ENCODE data around the gene SARDH.

DNA sequence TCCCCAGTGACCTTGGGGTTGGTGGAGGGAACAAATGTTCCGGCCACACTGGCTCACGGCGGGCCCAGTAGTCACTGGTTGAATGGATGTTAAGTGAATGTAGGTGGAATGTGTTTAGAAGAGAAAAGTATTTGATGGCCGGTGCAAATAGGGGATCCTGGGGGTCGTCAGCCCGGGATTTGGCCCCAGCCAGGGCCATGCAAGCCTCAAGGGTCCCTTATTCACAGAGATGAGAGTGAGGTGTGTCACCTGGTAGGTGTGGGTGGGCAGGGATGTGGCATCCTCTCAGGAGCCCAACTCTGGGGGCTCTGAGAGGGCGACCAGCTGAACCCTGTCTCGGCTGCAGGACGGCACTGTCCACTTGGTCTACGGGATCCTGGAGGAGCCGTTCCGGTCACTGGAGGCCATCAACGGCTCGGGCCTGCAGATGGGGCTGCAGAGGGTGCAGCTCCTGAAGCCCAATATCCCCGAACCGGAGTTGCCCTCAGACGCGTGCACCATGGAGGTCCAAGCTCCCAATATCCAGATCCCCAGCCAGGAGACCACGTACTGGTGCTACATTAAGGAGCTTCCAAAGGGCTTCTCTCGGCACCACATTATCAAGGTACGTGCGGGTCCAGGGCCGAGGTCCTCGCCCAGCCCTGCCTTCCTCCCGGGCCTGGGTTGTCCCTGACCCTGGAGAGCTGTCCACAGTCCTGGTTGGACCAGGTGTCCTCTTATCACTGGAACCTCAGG lies 96.1 kb downstream of the SARDH start:
- TF ChIP-seq, protein P1, sequence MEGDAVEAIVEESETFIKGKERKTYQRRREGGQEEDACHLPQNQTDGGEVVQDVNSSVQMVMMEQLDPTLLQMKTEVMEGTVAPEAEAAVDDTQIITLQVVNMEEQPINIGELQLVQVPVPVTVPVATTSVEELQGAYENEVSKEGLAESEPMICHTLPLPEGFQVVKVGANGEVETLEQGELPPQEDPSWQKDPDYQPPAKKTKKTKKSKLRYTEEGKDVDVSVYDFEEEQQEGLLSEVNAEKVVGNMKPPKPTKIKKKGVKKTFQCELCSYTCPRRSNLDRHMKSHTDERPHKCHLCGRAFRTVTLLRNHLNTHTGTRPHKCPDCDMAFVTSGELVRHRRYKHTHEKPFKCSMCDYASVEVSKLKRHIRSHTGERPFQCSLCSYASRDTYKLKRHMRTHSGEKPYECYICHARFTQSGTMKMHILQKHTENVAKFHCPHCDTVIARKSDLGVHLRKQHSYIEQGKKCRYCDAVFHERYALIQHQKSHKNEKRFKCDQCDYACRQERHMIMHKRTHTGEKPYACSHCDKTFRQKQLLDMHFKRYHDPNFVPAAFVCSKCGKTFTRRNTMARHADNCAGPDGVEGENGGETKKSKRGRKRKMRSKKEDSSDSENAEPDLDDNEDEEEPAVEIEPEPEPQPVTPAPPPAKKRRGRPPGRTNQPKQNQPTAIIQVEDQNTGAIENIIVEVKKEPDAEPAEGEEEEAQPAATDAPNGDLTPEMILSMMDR (IDR thresholded peaks at IDR 0.05; ENCODE audit: low read length): no peak
- TF ChIP-seq EZH2 (optimal IDR thresholded peaks at IDR 0.05; ENCODE audit: low read depth, low read length) (no peak), EZH2phosphoT487 (IDR thresholded peaks at IDR 0.05; ENCODE audit: low read length) (no peak)
